OCI-LY1 (cell line): ENCODE data around the gene TAC4.

Experiments
- H2AFZ ChIP-seq: fragments of 200-600 bp; sonication (generic), shearing (Covaris generic); 2 replicates; pipeline ENCODE4 v1.6.0; 2014; ENCODE audit warnings: antibody characterized with exemption, mild to moderate bottlenecking, low read length
- H3F3A ChIP-seq: fragments of 200-600 bp; sonication (generic), shearing (Covaris generic); 2 replicates; pipeline ENCODE4 v1.6.0; 2014; ENCODE audit warnings: mild to moderate bottlenecking, antibody characterized with exemption, low read length, moderate library complexity; ENCODE audit not compliant: insufficient read depth
- H3K27ac ChIP-seq: fragments of 200-600 bp; sonication (generic); 2 replicates; pipeline ENCODE4 v1.5.1; 2014; ENCODE audit warnings: low read length, mixed run types, mild to moderate bottlenecking, low read depth; ENCODE audit not compliant: poor library complexity, severe bottlenecking
- H3K27me3 ChIP-seq: fragments of 200-600 bp; sonication (generic); 2 replicates; pipeline ENCODE4 v1.6.0; 2014; ENCODE audit warnings: antibody characterized with exemption, mild to moderate bottlenecking, low read length, moderate library complexity; ENCODE audit not compliant: insufficient read depth
- H3K36me3 ChIP-seq: fragments of 200-600 bp; sonication (generic); 2 replicates; pipeline ENCODE4 v1.6.1; 2014; ENCODE audit warnings: mild to moderate bottlenecking, antibody characterized with exemption, low read length, moderate library complexity, mixed read lengths; ENCODE audit not compliant: insufficient read depth
- H3K4me1 ChIP-seq: fragments of 200-600 bp; sonication (generic); 2 replicates; pipeline ENCODE4 v1.5.1; 2014; ENCODE audit warnings: mild to moderate bottlenecking, low read length, moderate library complexity; ENCODE audit not compliant: insufficient read depth, severe bottlenecking
- H3K4me2 ChIP-seq: fragments of 200-600 bp; sonication (generic), shearing (Covaris generic); 2 replicates; pipeline ENCODE4 v1.6.1; 2014; ENCODE audit warnings: low read length
- H3K4me3 ChIP-seq: fragments of 200-600 bp; sonication (generic); 2 replicates; pipeline ENCODE4 v1.5.1; 2014; ENCODE audit warnings: low read length, low read depth, mild to moderate bottlenecking, mixed read lengths; ENCODE audit not compliant: poor library complexity, severe bottlenecking
- H3K79me2 ChIP-seq: fragments of 200-600 bp; shearing (Covaris generic); 2 replicates; pipeline ENCODE4 v1.6.1; 2016; ENCODE audit warnings: mixed run types, low read length, mixed read lengths; ENCODE audit not compliant: insufficient read depth
- H3K9ac ChIP-seq: fragments of 200-600 bp; sonication (generic), shearing (Covaris generic); 2 replicates; pipeline ENCODE4 v1.6.1; 2014; ENCODE audit warnings: mild to moderate bottlenecking, low read length, mixed read lengths
- H3K9me2 ChIP-seq: fragments of 200-600 bp; sonication (generic), shearing (Covaris generic); 2 replicates; pipeline ENCODE4 v1.6.1; 2014; ENCODE audit warnings: low read depth, mild to moderate bottlenecking, low read length, mixed read lengths
- H3K9me3 ChIP-seq: fragments of 200-600 bp; shearing (Covaris generic); 2 replicates; pipeline ENCODE4 v1.6.1; 2014; ENCODE audit warnings: low read length, mixed read lengths
- H4K20me1 ChIP-seq: fragments of 200-600 bp; sonication (generic), shearing (Covaris generic); 2 replicates; pipeline ENCODE4 v1.6.0; 2016; ENCODE audit warnings: mild to moderate bottlenecking, low read length; ENCODE audit not compliant: insufficient read depth
- EZH2 ChIP-seq: fragments of 200-600 bp; sonication (generic), shearing (Covaris generic); IDR thresholded peaks from 2 replicates; pipeline ENCODE4 v1.8.0; 2017; ENCODE audit warnings: borderline replicate concordance, mixed run types, mild to moderate bottlenecking, antibody characterized with exemption, low read length, moderate library complexity, mixed read lengths
- TF ChIP-seq, protein P1 (sequence below): fragments of 200-600 bp; sonication (generic), shearing (Covaris generic); IDR thresholded peaks from 2 replicates; pipeline ENCODE4 v1.5.1; 2017; ENCODE audit warnings: mild to moderate bottlenecking, antibody characterized with exemption, low read length, moderate library complexity, mixed read lengths

Gene TAC4

DNA sequence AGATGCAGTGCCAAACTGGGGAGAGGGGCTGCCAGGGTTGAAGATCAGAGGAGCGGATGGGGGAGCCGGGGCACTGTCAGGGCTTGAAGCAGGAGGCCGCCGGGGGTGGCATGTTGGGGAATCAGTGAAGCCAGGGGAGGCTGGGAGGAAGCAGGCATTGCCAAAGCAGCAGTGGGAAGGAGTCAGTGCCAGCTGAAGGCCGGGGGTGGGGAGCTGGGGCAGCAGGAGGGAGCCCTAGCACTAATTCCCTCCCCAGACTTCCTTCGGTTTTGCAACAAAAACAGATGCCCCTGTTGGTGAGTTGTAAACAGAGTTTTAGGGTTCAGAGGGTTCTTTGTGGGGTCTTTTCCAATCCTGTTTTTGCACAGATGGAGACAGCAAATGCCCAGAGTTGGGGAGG, 10.9 kb upstream of the TAC4 start:
- Histone ChIP-seq H3K27me3 (peaks cover 3% of the 10 kb centered on the region; the same call in 1 of the 2 replicates), H3K27ac (no peak overlapping the region), H3K36me3 (no peaks in the 10 kb centered on the region), H2AFZ (no peak overlapping the region), H3K79me2 (no peaks in the 10 kb centered on the region), H4K20me1 (no peaks in the 10 kb centered on the region), H3K4me2 (no peak overlapping the region), H3F3A (no peaks in the 10 kb centered on the region), H3K9me2 (no peaks in the 10 kb centered on the region), H3K4me3 (no peak overlapping the region), H3K9ac (no peak overlapping the region), H3K4me1 (no peaks in the 10 kb centered on the region), H3K9me3 (no peaks in the 10 kb centered on the region)
- TF ChIP-seq, protein P1, sequence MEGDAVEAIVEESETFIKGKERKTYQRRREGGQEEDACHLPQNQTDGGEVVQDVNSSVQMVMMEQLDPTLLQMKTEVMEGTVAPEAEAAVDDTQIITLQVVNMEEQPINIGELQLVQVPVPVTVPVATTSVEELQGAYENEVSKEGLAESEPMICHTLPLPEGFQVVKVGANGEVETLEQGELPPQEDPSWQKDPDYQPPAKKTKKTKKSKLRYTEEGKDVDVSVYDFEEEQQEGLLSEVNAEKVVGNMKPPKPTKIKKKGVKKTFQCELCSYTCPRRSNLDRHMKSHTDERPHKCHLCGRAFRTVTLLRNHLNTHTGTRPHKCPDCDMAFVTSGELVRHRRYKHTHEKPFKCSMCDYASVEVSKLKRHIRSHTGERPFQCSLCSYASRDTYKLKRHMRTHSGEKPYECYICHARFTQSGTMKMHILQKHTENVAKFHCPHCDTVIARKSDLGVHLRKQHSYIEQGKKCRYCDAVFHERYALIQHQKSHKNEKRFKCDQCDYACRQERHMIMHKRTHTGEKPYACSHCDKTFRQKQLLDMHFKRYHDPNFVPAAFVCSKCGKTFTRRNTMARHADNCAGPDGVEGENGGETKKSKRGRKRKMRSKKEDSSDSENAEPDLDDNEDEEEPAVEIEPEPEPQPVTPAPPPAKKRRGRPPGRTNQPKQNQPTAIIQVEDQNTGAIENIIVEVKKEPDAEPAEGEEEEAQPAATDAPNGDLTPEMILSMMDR, result no peak
- no peak for TF ChIP-seq EZH2

DNA sequence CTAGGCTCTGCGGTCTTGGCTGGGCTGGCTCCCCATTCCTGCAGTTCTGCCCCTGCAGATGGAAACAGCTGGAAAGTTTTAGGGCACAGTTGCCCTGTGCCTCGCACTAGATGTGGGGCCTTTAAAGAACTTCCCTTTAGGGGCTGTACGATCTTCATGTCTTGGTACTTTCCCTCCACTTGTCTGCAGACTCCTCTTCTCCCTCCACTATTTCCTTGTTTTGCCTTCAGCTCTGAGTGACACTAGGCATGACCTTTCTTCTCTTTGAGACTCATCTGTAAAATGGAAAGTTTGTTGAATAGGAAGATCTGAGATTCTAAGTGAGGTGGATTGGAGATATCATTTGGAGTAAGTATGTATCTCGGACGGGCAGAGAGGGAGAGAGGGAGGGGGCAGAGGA, 6.3 kb upstream of the TAC4 start:
- Histone ChIP-seq H3K4me2 (no peak overlapping the region), H3K4me1 (peaks cover 5% of the 10 kb centered on the region), H3K27ac (no peak overlapping the region), H3K9ac (no peak overlapping the region), H3K79me2 (no peaks in the 10 kb centered on the region), H4K20me1 (no peaks in the 10 kb centered on the region), H3K9me2 (no peaks in the 10 kb centered on the region), H3F3A (no peaks in the 10 kb centered on the region), H3K27me3 (peaks cover 13% of the 10 kb centered on the region; the same call in 1 of the 2 replicates), H3K9me3 (no peaks in the 10 kb centered on the region), H3K36me3 (no peaks in the 10 kb centered on the region), H3K4me3 (no peak overlapping the region), H2AFZ (no peak overlapping the region)
- TF ChIP-seq EZH2, result no peak
- TF ChIP-seq, protein P1, result no peak

DNA sequence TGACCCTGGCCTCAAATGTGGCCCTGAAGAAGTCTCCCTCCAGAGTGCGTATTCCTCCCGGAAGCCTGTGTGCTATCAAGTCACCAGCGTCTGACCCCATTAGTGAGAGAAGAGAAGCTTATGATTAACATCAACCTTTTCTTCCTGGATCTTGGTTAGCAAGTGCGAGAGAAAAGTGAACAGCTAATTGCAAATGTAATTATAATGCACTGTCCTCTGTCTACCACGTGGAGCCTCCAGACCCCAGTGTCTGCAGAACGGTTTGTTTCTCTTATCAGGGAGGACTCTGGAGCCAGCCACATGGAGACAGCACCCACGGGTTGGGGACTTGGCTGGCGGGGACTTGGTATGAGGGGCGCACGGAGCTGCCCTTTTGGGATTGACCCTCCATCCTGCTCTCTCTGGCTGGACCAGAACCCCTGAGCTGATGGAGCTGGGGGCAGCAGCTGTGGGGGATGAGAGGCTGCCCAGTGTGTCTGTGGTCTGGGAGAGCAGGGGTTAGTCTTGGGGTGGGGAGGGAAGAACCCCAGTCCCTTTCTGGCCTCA, 5.7 kb upstream of the TAC4 start:
- Histone ChIP-seq H3K36me3 (no peaks in the 10 kb centered on the region), H3K4me2 (no peak overlapping the region), H2AFZ (no peak overlapping the region), H3K27ac (no peak overlapping the region), H3K9me2 (no peaks in the 10 kb centered on the region), H3K9ac (no peak overlapping the region), H3K9me3 (no peaks in the 10 kb centered on the region), H3K4me3 (no peak overlapping the region), H3K79me2 (no peaks in the 10 kb centered on the region), H3K27me3 (peaks cover 13% of the 10 kb centered on the region; the same call in 1 of the 2 replicates), H3F3A (no peaks in the 10 kb centered on the region), H4K20me1 (no peaks in the 10 kb centered on the region), H3K4me1 (peaks cover 5% of the 10 kb centered on the region)
- TF ChIP-seq, protein P1, result no peak
- TF ChIP-seq EZH2, result no peak
